ENCODE measurements around the gene CEP55.
"Not testable (repeated sequence)": the region's sequence is repeated elsewhere in the genome, so short reads cannot be mapped to it uniquely, and the experiment has no call there.

Gene CEP55

GRCh38 chr10:93496322-93497041 lies at the start of gene CEP55:
CEP55 (plus strand) TSS chr10:93496612; CDS start chr10:93500052, 3,440 bp downstream.
- in situ Hi-C loops (cut with MboI; ENCODE audit: low sequenced_read_pairs): no loop called here

- in situ Hi-C loops (cut with MboI; ENCODE audit: low sequenced_read_pairs): no loop called here
Observed at GRCh38 chr10:93447019-93447418, 49.4 kb upstream of the CEP55 start.

GRCh38 chr10:93447970-93448369 lies 48.4 kb upstream of the CEP55 start:
- in situ Hi-C loops (cut with MboI; ENCODE audit: low sequenced_read_pairs): no loop called here

DNA sequence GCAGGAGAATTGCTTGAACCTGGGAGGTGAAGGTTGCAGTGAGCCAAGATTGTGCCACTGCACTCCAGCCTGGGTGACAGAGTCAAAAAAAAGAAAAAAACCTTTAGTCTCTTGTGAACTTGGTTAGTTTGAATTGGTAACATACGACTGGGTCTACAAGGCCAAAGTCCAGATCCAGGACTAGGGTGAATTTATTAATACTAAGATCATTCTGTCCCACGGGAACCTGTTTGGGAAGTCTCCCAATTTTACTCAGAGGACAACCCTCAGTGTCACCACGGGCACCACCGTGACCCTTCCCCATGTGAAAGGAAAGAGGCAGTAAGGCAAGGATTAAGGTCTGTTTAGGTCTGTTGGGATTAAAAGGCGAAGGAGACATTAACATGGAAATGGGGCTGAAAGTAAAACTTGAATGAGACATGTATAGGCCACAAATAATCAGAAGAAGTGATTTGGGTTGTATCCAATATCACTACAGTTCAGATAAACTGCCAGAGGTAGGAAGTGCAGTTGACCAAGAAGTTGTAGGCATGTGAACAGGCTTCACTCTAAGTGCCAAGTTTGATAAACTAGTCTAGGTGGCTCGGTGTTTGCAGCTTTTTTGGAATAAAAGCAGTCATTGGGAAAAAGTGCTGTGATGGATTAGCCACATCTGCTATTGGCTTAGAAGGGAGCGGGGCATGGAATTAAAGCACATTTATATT lies 45.0 kb upstream of the CEP55 start:
- in situ Hi-C loops (cut with MboI; ENCODE audit: low sequenced_read_pairs): no loop called here

GRCh38 chr10:93452143-93452542 lies 44.3 kb upstream of the CEP55 start:
- in situ Hi-C loops (cut with MboI; ENCODE audit: low sequenced_read_pairs): no loop called here

DNA sequence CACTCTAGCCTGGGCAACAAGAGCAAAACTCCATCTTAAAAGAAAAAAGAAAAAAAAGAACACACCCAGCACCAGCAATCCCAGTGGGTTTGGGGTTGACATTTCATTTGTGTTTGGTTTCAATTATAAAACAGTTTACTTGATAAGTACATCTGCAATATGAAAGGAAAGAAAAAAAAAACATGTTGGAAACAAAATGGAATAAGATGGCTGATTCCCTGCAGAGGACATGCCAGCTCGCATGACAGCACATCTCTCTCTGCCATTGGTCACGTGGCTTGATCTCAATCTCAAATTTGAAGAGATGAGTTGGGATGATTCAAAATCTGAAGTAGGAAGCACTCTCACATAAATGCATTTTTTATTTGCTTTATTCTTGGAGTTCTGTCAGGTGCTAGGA lies 42.3 kb upstream of the CEP55 start:
- in situ Hi-C loops (cut with MboI; ENCODE audit: low sequenced_read_pairs): no loop called here

DNA sequence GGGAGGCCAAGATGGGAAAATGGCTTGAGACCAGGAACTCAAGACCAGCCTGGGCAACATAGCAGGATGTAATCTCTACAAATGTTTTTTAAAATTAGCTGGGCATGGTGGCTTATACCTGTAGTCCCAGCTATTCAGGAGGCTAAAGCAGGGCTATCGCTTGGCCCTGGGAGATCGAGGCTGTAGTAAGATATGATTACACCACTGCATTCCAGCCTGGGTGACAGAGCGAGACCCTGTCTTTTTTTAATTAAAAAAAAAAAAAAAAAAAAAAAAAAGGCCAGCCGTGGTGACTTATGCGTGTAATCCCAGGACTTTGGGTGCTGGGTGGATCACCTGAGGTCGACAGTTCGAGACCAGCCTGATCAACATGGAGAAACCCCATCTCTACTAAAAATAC lies 41.7 kb upstream of the CEP55 start:
- in situ Hi-C loops (cut with MboI; ENCODE audit: low sequenced_read_pairs): no loop called here

DNA sequence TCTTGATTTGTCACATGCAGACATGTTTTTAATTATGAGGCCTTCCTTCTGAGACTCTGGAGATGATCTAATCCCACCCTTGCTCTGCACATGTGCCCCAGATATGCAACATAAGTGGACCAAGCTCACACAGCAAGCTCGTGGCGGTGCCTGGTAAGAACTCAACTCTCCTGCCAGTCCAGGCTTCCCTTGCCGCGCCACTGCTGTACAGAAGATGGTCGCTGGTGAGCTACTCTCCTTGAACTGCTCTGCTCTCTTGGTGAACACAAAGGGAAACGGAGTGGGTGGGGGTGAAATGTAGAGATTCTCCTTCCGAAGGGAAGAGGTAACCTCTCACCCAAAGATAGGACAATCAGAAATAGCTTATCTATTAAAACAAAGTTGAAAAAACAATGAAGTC lies 39.9 kb upstream of the CEP55 start:
- in situ Hi-C loops (cut with MboI; ENCODE audit: low sequenced_read_pairs): no loop called here

- in situ Hi-C loops (cut with MboI; ENCODE audit: low sequenced_read_pairs): no loop called here
Observed at GRCh38 chr10:93457511-93457910, 38.9 kb upstream of the CEP55 start.

DNA sequence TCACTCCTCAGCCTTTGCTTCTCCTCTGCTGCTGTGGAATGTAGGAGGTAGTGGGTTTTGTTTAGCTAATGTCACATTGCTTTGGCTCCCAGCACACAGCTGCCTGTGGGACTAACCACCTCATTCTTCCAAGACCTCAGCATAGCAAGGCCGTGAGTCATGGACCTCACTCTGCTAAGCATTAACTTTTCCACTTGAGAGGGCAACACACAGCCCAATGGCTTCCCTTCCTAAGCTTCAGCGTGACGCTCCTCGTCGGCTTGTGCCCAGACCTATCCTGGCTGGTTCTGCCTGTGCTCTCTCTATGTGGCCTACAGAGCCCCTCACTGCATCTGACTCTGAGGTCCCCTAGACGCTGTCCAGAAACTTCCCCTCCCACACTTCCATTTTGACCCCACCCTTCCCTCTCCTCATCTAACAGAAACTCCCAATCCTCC lies 37.6 kb upstream of the CEP55 start:
- in situ Hi-C loops (cut with MboI; ENCODE audit: low sequenced_read_pairs): no loop called here

DNA sequence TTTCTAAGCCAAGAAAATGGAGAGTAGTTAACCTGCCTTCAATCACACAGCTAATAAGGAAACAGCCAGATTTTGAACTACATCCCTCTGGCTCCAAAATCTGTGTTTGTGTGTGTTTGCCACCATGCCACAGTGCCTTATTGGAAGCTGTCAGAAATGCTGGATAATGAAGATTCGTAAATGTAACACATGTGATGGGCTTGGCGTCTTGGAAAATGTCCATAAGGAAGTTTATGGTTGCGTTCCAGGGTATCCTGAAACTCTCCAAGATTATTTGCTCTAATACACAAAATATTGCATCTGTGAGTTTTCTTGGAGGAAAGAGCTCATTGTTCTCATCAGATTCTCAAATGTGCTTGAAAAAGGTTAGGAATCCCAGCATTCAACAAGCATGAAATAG lies 36.9 kb upstream of the CEP55 start:
- in situ Hi-C loops (cut with MboI; ENCODE audit: low sequenced_read_pairs): no loop called here

DNA sequence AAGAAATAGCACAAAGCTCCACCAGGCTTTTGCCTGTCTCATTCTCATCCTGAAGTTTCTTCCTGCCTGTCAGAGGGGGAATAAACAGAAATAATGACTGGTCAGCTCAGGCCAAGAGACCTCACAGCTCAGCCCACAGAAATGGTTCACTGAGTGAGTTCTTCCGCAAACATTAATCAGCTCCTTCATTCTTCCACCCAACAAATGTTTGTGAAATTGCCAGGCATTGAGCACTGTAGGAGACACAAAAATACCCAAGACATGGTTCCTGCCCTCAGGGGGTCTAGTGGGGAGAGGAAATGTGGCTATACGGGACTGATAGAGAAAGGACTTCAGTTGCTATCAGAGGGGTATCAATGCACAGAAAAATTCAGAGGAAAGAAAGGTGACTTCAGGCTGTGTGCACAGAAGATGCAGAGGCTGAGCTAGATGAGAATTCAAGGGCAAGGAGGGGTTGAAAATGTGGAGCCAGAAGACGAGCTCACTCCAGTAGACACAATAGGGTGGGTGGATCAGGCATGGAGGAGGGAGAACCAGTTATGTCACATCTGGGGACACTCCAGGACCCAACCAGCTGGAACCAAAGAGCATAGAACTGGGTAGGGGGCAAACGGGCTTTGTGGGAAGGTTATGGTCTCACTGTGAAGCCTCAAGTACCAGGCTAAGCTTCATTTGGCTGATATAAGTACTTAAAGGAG lies 35.2 kb upstream of the CEP55 start:
- in situ Hi-C loops (cut with MboI; ENCODE audit: low sequenced_read_pairs): no loop called here

DNA sequence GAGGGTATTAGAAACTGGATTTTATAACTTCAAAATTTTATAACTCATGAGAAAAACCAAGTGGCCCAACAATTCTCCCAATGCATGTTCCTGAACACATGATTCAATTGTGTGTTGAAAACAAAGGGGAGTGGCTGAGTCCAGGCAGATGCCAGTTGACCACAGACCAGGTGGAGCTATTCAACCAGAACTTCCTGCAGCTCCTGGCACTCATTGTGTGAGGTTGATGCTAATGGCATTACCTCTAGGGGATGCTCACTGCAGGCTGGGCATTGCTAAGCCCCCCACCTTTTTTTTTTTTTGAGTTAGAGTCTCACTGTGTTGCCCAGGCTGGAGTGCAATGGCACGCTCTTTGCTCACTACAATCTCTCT lies 34.6 kb upstream of the CEP55 start:
- in situ Hi-C loops (cut with MboI; ENCODE audit: low sequenced_read_pairs): no loop called here

DNA sequence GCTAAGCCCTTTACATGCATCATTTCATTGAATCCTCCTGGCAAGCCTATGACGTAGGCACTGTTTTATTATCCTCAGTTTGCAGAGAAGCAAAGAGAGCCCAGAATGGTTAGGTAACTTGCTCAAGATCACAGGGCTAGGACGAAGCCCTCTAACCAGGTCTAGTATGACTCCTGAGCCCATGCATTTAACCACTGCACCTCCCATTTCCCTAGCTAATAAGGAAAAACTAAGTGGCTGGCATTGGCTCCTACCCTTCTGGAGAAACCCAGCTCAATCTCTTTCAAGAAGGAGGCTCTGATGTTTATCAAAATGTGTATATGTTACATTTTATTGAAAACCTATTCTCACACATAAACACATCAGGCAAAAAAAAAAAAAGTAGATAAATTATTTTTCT lies 34.0 kb upstream of the CEP55 start:
- in situ Hi-C loops (cut with MboI; ENCODE audit: low sequenced_read_pairs): no loop called here

DNA sequence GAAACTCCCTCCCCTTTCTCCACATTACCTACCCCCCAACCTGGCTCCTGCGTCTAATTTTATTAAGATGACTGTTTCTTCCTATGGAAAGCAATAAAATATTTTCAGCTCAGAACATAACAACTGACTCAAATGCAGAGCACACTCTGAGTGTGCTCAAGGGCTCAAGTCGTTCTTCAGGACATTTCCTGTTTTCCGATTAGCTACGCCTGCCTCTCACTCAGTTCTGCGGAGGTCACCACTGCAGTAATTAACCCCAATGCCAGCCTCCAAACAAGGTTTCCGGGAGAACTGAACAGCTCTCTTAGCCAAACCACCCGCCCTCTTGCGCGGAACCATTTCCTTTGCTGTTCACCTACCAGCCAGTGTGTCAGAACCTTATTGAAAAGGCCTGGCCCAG lies 33.5 kb upstream of the CEP55 start:
- in situ Hi-C loops (cut with MboI; ENCODE audit: low sequenced_read_pairs): no loop called here

- in situ Hi-C loops (cut with MboI; ENCODE audit: low sequenced_read_pairs): no loop called here
Observed at GRCh38 chr10:93463723-93464476, 32.5 kb upstream of the CEP55 start.

GRCh38 chr10:93464776-93465388 lies 31.5 kb upstream of the CEP55 start:
- in situ Hi-C loops (cut with MboI; ENCODE audit: low sequenced_read_pairs): no loop called here

- in situ Hi-C loops (cut with MboI; ENCODE audit: low sequenced_read_pairs): no loop called here
Observed at GRCh38 chr10:93465806-93466675, 30.4 kb upstream of the CEP55 start.

GRCh38 chr10:93467635-93468034 lies 28.8 kb upstream of the CEP55 start:
- in situ Hi-C loops (cut with MboI; ENCODE audit: low sequenced_read_pairs): not testable (repeated sequence)
